ENCODE results near the gene NALCN.

Gene NALCN

DNA sequence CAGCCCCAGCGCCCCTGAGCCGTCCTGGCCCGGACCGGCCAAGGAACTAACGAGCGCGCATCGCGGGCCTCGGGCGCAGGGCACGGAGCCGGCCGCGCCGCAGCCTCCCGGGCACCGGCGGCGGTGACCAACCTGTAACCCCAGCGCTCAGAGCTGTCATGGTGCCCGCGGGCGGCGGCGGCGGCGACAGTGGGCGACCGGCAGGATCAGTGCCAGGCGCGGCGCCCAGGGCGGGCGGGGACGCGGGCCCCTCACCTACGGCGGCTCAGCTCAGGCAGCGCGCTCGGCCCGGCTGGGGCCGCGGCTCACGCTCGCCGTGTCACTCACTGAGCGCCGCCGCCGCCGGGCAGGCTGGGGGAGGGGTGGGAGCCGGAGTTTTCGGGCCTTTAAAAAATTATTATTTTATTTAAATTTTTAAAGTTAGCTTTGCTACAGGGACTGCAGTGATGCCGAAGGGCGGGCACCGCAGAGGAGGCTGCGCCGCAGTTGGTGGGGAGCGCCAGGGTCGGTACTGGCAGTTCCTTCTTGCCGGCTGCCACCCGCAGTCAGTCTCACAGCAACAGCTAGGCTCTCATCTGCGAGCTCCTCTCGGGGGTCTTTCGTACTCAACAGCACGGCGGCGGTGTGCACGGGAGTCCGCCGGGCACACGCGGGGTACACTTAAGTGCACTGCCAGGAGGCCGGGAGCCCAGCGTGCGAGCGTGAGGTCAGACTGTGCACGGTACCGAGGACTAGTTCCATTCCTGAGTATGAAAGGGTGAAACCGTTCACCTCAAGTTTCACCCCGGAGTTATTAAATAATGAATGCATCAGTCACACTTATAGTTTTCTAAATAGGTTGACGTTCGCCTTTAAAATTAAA, at the start of gene NALCN:
TSS of gene NALCN (minus strand) at position 328 of the 862 bp plus-strand sequence. CDS start 17,382 bp downstream, outside the sequence.
- no peak for DNase-seq

DNA sequence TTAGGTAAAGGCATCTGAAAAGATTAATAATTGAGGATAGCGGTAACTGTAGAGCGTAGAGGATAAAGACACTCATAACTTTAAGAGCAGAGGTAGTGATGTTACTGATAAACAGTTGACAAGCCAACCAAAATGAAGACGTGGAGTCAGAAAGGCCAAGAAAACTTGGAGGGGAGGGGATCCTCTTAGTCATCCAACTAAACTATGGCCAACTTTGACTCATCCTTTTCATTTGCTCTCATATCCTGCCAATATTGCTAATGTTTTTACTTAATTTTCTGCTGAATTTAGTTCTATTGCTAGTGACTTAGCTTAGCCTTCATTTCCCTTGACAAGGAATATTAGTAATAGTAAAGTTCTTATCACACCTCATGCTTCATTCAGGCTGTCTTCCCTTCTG, 49.6 kb upstream of the NALCN start:
- DNase-seq, result no peak

DNA sequence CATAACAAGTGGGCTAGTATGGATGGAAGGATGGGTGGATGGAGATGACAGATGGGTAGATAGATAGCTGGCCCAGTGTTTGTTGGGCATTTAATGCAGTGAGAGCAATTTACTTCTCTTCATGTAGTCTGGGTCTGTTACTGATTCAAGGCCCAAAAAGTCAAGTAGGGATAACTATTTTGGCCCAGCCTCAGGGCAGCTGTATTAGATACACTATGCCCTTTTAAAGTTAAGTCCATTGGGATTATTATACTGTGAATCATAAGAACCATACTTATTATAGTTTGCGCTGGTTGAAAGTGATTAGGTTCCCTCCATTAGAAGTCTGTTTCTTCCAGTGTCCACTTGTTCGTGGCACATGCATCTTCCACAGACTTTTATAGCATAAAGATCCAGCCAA, 40.9 kb upstream of the NALCN start:
- no peak for DNase-seq

DNA sequence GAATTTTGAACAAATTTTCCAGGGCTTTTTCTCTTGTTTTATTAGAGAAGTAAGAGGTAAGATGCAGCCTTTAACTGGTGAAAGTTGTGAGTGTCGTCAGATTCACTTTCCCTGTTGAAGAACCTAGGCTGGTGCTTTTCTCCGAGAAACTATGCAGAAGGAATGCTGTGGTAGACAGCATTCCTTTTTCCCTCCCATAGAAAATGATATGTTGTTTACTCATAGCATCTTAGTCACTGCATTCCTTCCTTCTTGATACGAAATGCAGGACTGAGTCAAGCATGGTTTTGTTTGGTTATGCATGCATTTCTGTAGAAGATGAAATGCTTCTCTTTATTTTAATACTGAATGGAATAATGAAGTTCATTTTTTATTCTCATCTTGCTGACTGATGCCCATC, 39.6 kb upstream of the NALCN start:
- DNase-seq, result no peak

DNA sequence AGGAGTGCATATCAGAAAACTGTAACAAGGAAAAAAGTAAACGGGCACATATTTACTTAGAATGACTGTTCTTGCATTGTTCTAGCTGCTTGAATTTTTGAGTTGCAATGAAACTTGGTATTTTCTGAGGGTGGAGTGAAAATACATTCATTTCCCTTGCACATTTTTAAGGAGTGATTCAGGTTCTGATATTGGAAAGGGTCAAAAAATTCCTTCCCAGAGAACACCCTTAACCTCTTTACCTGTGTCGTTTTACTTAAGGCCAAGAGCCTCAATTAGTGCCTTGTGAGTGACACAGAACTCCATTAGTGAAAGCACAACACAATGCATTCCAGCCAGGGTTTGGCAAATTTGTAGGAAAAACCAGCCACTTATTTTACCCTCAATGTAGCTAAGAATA, 38.5 kb upstream of the NALCN start:
- no peak for DNase-seq

DNA sequence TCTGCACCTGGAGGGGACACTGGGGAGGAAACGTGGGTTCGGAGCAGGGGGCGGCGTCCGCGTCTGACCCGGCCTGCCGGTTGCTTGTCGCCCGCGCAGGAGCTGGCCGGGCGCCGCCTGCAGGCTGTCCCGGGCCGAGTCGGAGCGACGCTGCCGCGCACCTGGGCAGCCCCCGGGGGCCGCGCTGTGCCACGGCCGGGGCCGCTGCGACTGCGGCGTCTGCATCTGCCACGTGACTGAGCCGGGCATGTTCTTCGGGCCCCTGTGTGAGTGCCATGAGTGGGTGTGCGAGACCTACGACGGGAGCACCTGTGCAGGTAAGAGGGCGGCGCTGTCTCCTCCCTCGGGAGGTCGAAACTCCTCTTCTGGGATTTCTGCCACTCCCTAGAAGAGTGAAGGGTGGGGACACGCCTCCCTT, 37.5 kb upstream of the NALCN start:
- DNase-seq, result no peak

DNA sequence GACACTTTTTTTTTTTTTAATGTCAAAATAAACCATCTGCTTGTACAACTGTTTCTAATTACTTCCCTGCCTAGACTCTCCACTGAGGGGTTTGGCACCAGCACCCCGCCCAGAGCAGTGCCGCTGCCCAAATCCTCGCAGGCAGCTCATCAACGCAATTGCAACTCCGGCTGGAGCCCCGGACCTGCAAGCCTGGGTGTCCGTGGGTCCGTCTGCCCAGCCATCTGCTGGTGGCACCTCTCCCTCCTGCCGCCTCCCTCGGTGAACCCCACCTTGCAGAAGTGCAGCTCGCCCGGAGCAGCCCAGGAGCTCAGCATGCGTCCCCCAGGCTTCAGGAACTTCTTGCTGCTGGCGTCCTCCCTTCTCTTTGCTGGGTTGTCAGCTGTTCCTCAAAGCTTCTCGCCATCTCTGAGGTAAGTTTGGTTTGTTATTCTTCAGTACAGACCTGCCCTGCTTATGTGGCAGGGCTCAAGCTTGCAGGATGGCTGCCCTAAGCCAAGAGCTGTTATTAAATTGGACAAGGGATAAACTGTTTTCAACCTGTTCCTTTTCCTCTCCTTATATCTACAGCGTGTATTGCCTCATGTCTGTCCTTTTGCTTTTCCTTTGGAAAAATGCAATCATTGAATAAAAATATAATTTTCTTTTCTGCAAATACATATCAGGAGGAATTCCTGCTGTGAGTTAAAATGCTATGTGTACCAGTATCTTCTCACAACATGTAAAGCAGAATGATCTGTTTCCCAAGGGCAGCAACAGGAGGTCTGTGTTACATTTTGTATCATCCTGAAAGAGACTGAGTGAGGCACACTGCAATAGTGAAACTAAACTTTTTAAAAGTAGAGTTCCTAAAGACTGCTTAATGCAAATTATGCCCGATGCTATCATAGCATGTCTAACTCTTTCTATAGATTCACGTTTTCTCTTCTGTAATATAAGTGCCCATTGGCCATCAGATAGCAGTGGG, 36.5 kb upstream of the NALCN start, which contains the start of gene ITGBL1:
TSS of gene ITGBL1 (plus strand) at position 157 of the 967 bp plus-strand sequence. CDS start at position 316, 159 bp downstream.
- DNase-seq, result no peak

DNA sequence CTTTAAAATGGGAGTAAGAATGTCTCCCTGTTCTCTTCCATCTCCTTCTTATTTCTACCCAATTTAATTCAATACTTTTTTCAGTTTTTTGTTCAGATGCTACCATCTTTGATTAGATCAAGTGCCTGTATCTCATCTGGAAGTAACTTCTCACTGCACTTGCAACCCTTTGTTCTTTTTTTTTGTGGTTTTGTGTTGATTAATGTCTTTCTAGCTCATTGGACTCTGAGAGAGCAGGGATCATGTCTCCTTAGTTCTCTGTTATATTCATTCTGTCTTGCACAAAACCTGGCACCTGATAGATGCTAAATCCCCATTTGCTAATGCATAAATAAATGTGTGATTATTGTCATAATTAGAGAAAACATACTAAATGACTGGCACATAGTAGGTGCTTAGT, 35.3 kb upstream of the NALCN start:
- no peak for DNase-seq

DNA sequence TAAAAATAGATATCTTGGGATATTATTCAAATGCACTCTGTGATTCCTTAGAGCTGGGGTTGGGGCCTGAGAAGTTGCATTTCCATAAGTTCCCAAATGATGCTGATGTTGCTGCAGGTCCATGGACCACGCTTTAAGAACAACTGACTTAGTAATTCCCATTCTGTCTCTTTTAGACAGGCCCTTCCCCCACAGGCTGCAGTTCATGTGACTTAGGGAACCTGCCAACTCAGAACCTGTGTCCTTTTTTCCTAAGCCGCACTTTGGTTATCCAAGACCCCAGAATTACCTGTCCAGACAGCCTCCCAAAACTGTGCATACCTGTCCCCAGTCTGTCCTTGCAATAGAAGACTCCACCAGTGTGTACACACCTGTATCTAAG, 34.4 kb upstream of the NALCN start:
- no peak for DNase-seq

DNA sequence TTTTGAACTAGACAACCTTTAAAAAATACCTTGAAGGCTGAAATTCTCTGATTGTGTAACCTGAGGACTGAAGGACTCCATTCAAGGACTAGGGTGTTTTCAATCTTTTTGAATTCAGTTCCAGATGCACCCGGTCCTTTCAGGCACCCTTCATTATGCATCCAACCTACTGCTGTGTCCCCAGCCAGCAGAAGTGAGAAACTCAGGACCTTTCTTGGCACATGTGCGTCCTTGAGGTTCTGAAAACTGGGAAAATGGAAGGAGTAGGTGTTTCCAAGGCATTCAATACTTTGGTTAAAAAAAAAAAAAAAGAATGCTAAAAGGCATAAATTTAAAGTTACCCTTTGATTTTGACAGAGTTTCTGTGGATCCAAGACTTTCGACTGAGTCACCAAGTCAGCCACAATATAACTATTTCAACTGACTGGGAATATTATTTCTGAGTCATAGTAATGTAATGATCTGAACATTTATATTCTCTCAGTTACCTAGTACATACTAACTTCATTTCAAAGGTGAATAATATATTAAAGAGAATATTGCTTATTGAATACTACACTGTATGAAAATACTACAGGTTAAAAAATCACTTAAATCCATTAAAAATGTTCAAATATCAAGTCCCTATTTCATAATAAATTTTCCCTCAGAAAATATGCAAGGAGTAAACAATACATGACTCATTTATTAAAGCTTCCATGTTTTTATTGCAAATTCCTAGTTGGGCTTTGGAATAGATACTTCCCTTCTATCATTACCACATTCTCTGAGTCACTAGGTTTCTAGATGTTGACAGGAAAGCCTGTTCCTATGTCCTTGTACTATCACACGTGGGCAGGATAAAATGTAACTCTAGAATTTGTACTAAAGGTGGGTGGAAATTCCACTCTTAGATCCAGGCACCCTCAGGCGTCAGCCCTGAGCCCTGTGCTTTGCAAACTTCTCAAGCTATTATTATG, 33.8 kb upstream of the NALCN start:
- no peak for DNase-seq

DNA sequence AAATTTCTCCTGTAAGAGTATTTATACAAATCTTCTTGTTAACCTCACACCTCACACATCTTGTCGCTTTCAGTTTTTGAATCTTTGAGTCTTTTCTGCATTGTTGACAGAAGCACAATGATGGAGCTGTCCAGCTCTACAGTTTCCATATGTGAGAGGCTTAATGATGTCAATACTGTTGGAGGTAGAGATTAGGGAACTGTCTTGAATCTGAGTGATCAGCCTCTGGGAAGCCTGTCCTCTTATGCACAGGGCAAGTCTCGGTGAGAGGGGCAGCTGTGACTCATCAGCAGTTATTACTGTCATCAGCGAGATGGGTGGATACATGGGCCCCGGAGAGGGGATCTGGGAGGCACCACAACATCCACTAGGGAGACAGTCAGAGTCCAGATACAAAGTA, 31.5 kb upstream of the NALCN start:
- DNase-seq, result no peak

DNA sequence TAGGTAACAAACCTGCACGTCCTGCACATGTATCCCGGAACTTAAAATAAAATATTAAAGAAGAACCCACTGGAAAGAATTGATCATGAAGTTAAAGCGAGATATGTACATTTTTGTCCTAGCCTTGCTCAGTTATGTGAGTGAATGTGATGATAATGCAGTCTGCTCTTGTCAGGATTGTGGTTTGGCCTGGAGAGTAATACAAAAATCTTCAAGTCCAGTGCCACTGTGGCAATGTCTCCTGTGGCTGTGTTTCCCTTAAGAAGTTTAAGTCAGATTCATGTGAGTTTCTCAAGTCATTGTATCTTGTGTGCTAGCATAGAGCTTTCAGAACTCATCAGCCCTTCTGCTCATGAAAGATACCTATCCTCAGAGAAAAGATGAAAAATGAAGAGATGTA, 18.2 kb upstream of the NALCN start:
- DNase-seq, result no peak

DNA sequence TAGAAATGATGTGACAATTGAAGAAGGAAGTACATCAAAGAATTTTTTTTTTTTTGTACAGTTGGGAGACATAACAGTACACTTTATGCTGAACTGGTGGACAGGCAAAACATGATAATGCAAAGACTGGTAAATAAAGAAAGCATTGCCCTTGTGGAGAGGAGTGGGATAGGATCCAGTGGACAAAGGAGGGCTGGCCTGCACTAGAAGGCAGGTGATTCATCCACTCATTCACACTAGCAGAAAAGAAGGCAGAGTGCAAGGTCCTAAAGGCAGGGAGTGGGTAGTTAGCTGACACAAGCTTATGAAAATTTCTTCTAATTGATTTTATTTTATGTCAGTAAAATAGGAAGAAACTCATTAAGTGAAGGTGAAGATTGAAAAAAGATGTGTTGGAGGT, 17.6 kb upstream of the NALCN start:
- no peak for DNase-seq

DNA sequence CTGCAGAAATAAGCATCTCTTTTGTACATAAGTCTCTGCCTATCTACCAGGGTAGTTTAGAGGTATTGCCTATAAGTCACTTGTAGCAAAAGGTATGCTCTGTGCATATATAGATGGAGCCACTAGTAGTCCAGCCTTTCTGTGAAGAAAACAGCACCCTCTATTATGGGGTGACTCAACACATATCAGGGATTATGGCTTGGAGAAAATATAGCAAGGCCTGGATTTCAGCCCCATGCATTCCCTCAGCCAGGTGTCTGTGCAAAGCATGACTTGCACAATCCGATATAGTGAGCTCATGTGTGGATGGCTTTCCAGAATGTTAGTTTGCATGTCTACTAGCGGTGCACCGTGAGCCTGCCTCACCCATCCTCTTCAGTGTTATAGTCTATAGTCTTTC, 13.4 kb upstream of the NALCN start:
- no peak for DNase-seq

DNA sequence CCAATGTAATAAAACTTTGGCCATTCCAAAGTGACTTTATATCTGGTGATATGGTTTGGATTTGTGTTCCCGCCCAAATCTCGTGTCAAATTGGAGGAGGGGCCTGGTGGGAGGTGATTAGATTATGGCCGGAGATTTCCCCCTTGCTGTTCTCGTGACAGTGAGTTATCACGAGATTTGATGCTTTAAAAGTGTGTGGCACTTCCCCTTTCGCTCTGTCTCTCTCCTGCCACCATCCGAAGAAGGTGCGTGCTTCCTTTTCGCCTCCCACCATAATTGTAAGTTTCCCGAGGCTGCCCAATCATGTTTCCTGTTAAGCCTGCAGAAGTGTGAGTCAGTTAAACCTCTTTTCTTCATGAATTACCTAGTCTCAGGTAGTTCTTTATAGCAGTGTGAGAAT, 9.3 kb upstream of the NALCN start:
- no peak for DNase-seq

DNA sequence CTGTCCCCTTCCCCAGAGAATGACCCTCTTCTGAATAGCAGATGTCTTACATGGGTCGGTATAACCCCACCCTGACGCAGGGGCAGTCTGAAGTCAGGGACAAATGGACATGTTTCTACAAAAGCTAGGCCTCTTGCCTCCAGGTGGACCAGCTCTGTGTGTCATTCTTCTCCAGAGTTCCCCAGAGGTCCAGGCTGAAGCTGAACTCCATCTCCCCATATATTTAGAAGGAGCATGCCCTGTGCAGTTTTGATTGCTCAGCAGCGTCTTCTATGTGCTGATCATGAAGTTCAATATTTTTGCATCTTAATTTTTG, 8.8 kb upstream of the NALCN start:
- no peak for DNase-seq

DNA sequence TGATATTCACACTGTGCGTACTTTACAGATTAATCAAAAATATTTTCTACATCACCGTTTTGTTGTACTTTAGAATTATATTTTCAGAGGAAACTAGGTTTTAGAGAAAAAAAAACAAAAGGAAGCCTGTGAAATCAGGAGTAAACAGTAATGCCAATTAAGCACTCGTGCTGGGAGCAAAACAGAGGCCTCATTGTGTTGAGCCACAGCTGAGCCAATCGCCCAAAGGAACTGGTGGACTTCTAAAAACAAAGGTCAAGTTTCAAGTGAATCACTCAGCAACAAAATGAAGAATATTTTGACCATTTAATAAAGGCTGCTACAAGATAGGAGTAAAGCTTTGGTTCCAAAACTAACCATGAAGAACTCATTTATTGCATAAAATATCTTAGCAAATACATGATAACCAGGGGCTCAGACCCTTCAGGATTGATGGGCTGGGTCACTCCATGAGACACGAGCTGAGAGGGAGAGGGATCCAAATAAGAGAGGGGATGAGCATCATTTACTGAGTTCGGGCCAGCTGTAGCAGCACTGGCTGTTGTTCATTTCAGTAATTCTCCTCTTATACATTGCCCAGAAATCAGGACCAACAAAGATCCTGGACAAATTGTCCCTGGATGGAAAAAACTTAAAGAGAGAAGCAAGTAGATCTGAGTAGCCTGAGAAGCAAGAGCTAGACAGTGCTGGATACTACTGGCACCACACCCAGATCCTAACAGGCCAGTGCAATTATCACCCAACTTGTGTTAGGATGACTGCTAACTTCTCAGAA, 8.3 kb upstream of the NALCN start:
- DNase-seq, result no peak

DNA sequence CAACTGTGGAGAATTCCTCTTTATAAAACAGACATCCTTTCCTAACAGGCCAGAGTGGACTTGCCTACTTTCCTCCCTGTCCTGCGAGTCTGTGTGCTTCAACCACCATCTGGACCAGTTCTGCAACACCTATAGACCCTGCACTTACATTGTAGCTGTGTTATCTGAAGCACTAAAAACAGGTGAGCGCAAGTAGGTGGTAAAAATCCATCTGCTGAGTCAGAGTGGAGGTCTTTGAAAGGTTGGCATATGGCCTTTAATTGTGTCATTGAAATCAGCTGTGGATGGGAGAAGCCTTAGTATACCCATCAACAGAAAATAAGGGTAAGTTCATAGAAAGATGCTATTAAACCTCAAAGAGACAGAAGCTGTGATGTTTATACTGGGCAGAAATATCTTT, 7.6 kb upstream of the NALCN start:
- DNase-seq, result no peak

DNA sequence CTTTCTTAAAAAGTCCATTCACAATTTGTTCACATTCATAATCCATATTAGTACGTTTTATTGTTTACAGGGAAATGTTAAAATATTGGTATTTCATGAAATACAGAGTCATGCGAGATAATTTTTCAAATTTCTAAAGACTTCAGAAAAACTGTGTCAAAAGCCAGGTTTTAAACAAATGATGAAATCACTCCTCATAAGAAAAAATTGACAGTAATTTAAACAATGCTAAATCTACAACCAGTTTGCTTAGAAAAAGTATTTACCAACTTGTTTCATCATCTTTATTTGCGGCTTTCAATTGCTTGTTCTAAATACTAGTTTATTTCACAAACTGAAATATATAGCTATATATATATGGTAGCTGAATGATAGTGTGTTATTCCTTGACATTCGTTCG, 1.2 kb upstream of the NALCN start:
- DNase-seq, result no peak

DNA sequence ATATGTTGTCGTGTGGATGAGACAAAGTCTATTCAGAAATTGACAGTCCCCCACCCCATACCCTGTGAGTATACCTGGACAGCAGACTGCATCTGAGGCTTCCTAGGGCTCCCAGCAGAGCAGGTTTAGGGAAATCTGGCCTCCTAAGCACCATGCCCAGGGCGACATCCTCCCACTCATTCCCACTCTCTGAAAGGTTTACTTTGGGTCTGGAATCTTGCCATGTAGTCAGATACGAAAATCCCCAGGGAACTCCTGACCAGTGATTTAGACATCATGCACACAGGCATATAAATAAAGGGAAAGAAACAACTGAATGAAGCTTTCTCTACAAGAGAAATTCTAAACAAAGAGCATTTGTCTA, 717 bp upstream of the NALCN start:
- no peak for DNase-seq

DNA sequence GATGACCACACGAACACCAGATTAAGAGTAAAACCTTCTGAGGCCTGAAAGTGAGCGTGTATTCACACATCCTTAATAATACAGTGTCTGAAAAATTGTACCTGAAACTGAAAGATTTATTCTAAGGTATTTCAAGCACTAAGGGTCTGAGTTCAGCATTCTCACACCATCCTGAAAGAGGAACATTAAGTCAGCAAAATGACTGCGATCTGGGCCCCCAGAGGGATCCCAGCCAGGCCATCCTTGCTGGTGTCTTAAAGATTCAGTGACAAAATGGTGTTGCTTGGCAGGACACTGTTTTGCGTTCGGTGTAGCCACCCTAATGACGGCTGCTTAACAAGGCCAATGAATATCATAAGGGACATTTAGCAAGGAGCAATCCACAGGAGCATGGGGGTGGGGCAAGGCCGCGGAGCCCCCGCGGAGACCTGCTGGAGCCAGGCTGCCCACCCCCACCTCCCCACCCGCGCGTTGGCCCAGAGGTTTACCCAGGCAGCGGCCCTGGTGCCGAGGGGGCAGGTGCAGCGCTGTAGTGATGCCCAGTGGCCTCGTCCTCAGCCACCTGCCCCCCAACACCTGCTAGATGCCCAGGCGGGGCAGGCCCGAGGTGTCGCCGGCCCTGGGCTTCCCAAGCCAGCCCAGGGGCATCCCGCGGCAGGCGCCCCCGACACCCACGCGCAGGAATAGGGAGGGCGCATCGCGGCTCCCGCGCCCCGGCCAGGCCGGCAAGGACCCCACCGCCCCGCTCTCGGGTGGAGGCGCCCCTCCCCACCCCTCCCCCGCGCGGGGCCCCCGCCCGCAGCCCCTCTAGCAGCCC, 742 bp downstream of the NALCN start:
- DNase-seq, result no peak
